Stimulated activated CD8-positive, alpha-beta memory T cell treated with anti-CD3 and anti-CD28 coated beads, Interleukin-4, amount 100 ng/mL, for 48 hours (primary cell): Measurements from ENCODE around the gene EXD3.

Experiments
- DNase-seq: peaks from one replicate; pipeline ENCODE4 v3.0.0-alpha.2; 2020

EXD3 gene

GRCh38 chr9:137409515-137409914, 13.4 kb downstream of the EXD3 start:
- no peak for DNase-seq

DNA sequence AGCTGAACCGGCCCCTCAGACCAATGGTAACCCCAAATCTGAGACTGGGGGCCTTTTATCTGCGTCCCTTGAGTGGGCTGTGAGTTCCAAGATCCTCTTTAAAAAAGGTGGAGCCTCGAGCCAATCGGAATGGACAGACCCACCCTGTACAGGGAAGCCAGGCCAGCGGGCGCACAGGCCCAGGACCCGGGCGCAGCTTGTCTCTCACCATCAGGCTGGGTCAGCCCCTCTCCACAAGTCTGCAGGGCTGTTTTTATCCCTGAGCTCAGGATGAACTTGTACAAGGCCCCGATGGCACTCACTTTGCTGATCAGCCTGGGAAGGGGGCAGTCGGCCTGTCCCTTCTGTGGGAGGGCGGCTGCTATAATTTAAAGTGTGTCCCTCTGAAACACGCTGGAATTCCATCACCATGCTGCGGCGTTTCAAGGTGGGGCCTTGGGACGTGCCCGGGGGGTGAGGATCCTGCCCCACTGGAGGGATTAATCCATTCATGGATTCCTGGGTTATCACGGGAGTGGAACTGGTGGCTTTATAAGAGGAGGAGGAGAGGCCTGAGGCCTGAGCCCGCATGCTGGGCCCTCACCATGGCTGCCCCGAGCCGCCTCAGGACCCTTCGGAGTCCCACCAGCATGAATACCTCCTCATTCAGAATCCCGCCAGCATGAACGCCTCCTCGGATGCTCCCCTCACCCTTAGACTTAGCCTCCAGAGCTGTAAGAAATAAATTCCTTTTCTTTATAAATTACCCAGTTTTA, 14.1 kb downstream of the EXD3 start:
- DNase-seq: no peak

- no peak for DNase-seq
These were observed 15.2 kb downstream of the EXD3 start for GRCh38 chr9:137407590-137408300.

DNA sequence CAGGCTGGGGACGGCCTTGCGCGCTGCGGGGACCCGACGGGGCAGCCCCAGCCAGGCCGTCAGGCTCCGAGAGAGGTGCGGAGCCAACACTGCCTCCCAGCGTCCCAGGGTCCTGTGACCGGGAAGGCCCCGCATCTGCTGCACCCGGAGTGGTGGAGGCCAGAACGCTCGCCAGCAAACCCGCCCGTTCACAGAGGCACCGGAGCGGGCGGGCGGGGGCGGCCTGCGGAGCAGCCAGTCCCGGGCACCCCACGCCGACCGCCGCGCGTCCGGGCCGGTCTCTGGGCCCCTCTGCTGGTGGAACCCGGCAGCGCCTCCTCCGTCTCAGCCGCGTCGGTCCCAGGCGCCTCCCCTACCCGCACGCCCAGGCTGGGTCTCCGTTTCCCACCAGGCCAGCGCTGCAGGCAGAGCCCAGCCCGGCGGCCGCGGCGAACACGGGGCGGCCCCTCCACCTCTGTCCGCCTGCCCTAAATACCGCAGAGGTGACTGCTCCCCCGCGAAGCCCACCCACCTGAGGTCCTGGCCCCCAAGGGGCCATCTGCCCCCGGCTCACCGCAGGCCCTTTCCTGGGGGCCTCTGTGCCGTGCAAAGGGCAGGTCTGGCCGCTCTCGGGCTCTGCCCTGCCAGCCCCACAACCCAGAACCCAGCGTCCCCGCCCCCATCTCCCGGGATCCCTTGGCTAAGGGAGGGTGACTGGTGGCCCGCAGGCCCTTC, 15.9 kb downstream of the EXD3 start:
- peak; percentile 78 for DNase-seq

GRCh38 chr9:137406085-137406760, 16.7 kb downstream of the EXD3 start:
- DNase-seq: no peak

GRCh38 chr9:137405677-137406081, 17.3 kb downstream of the EXD3 start:
- DNase-seq: no peak

DNA sequence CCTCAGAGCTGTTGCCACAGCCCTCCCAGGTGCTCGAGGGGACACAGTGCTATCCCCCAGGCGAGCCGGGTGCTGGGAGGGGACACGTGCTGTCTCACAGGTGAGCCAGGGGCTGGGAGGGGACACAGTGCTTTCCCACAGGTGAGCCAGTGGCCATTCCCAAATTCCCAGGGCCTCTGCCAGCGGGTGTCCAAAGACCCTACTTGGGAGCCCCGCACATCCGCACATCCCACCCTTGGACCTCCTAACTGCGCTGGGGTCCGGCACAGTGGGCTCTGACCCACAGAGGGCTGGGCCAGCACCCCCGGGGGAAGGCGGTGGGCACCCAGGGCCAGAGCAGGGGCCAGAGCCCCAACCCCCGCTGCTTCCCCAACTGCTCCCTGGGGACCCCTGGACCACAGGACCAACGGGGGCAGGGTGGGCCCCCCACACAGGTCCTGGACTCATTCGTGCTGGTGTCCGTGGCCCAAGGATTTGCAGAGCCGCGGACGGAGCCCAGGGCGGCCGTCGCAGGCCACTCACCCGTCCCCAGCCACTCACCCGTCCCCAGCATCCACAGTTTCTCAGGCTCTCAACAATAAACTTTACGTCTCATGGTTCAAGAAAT, 17.9 kb downstream of the EXD3 start:
- DNase-seq: no peak

DNA sequence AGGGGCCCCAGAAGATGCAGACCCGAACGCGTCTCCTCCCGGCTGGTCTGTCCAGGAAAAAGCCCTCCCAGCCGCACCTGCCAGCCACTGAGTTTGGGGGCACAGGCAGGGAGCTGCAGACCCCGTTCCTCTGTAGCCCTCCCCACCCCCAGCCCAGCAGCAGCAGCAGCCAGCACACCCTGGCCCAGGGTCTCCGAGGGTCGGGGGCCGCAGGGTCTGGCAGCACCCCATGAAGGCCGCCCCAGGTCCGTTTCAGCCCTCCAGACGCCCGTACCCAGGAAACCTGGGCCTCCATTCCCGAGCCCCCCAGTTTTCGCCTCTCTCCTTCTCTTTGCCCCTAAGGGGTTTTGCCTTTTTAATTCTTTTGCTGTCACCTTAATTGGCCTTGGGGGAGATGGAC, 19.7 kb downstream of the EXD3 start:
- DNase-seq: no peak

DNA sequence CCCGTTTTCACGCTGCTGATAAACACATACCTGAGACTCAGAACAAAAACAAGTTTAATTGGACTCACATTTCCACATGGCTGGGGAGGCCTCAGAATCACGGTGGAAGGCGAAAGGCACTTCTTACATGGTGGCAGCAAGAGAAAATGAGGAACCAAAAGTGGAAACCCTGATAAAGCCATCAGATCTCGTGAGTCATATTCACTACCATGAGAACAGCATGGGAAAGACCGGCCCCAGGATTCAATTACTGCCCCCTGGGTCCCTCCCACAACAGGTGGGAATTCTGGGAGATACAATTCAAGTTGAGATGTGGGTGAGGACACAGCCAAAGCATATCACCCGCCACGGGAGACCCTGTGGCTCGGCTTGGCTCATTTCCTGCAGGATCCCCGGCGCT, 20.2 kb downstream of the EXD3 start:
- no peak for DNase-seq

GRCh38 chr9:137398561-137399468, 24.1 kb downstream of the EXD3 start:
- no peak for DNase-seq

GRCh38 chr9:137397675-137398423, 25.1 kb downstream of the EXD3 start:
- DNase-seq: peak; percentile 63

GRCh38 chr9:137396634-137397367, 26.2 kb downstream of the EXD3 start:
- DNase-seq: no peak

DNA sequence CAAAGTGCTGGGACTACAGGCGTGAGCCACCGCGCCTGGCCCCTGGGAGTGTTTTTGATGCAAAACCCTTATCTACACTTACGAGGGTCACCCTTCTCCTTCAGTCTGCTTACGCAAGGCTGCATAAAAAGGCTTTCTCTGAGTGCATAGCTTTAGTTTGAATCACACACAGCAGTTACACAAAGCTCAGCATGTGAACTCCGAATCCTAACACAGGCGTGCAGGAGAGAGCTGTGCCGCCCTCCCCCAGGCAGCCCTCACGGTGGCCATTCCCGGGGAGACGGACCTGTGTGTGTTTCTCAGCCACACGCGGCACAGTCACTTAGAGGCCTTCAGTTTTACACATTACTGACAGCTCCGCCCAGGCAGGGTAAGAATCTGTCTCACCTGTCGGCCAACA, 26.7 kb downstream of the EXD3 start:
- no peak for DNase-seq

DNA sequence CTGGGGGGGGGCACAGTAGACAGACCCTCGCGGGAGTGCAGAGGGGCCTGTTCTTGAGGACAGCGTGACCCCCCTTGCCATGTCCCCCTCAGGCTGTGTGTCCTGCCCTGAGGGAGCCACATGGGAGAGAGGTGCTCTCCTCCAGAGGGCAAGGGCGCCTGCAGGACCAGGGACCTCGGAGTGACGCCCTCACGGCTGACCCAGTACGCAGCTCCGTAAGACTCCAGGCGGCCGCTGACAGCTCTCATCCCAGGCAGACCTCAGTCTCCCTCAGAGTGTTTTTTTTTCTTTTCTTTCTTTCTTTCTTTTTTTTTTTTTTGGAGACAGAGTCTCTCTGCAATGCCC, 27.3 kb downstream of the EXD3 start:
- no peak for DNase-seq

DNA sequence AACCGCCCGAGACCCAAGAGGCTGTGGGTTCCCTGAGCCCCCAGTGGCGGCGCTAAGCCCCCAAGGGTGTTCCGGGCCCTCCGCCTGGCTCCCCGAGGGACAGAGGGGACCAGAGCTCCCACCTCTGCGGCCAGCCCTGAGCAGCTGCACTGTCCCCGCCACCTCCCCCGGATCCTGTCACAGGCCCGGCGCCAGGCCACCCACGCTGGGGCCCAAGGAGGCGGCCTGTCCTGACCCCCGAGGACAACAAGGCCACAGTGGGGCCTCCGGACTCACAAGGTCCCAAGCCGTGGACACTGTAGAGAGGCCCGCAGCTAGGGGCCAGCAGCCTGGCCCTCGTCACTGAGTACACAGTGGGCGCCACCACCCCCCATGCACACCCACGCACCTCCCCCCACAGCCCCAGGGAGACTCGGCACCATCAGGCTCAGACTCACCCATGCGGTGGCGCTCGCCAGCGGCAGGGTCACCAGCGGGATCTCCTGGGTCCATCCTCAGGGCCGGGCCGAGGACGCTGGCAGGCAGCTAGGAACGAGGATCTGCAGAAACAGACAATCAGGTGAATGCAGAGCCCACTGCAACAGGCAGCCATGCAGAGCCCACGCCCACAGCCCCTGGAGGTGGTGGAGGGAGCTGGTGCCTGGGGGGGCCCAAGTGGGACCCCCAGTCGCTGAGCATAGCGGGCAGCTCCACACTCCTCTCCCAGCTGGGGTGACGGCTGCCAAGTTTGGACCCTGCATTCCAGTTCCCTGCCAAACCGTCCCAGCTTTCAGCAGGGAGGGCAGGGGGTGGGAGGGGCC, 27.9 kb downstream of the EXD3 start:
- DNase-seq: no peak

GRCh38 chr9:137393176-137394150, 29.5 kb downstream of the EXD3 start:
- DNase-seq: no peak

GRCh38 chr9:137392232-137393007, 30.5 kb downstream of the EXD3 start:
- no peak for DNase-seq

DNA sequence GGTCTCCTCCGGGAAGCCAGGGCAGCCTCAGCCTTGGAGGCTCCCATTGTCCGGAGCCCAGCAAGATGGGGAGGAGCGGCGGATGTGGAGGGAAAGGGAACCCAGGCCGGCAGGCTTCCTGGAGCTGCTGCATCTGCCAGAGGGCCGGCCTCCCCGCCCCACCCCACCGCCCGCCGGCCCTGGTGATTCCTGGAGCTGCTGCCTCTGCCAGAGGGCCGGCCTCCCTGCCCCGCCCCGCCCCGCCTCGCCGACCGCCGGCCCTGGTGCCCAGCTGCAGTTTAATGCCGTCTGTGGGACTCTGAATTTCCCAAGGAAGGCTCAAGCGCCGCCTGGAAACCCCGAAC, 31.6 kb downstream of the EXD3 start:
- DNase-seq: no peak
